HFF-Myc (cell line): Measurements from ENCODE around the gene CNPY1.

Experiments
- DNase-seq: peaks from one replicate; pipeline ENCODE4 v3.0.0-alpha.2; 2011; ENCODE audit warnings: low read depth; ENCODE audit errors: extremely low read depth
- H3K4me3 ChIP-seq: replicated peaks from 2 replicates; pipeline ENCODE4 v1.5.1; 2011; ENCODE audit warnings: low read depth, mild to moderate bottlenecking, control low read depth, low read length
- CTCF ChIP-seq: IDR thresholded peaks from 2 replicates; pipeline ENCODE4 v1.5.1; 2012; ENCODE audit warnings: mild to moderate bottlenecking, low read depth, low read length, control low read depth; ENCODE audit errors: missing control alignments

The CNPY1 gene

GRCh38 chr7:155555116-155555695 lies 8.8 kb upstream of the CNPY1 start:
- DNase-seq, result no peak
- no peak overlapping the region for H3K4me3 ChIP-seq
- TF ChIP-seq CTCF, result no peak

GRCh38 chr7:155553871-155554270 lies 7.5 kb upstream of the CNPY1 start:
- H3K4me3 ChIP-seq, result no peak overlapping the region
- no peak for TF ChIP-seq CTCF
- DNase-seq, result no peak

- no peak for DNase-seq
- H3K4me3 ChIP-seq, result no peak overlapping the region
- no peak for TF ChIP-seq CTCF
Observed at GRCh38 chr7:155551785-155552611, 5.6 kb upstream of the CNPY1 start.

GRCh38 chr7:155550916-155551315 lies 4.6 kb upstream of the CNPY1 start:
- H3K4me3 ChIP-seq, result no peak overlapping the region
- DNase-seq, result no peak
- no peak for TF ChIP-seq CTCF

GRCh38 chr7:155549226-155549625 lies 2.9 kb upstream of the CNPY1 start:
- no peak for TF ChIP-seq CTCF
- DNase-seq, result no peak
- no peak overlapping the region for H3K4me3 ChIP-seq

- DNase-seq, result no peak
- no peak for TF ChIP-seq CTCF
- H3K4me3 ChIP-seq, result no peak overlapping the region
Observed at GRCh38 chr7:155547161-155547791, 917 bp upstream of the CNPY1 start.
